OCI-LY1 (cell line): ENCODE measurements around the gene FEZ2.

Source experiments
- H2AFZ ChIP-seq: fragments of 200-600 bp; sonication (generic), shearing (Covaris generic); 2 replicates; pipeline ENCODE4 v1.6.0; 2014; ENCODE audit warnings: antibody characterized with exemption, mild to moderate bottlenecking, low read length
- H3F3A ChIP-seq: fragments of 200-600 bp; sonication (generic), shearing (Covaris generic); 2 replicates; pipeline ENCODE4 v1.6.0; 2014; ENCODE audit warnings: mild to moderate bottlenecking, antibody characterized with exemption, low read length, moderate library complexity; ENCODE audit not compliant: insufficient read depth
- H3K27ac ChIP-seq: fragments of 200-600 bp; sonication (generic); 2 replicates; pipeline ENCODE4 v1.5.1; 2014; ENCODE audit warnings: low read length, mixed run types, mild to moderate bottlenecking, low read depth; ENCODE audit not compliant: poor library complexity, severe bottlenecking
- H3K27me3 ChIP-seq: fragments of 200-600 bp; sonication (generic); 2 replicates; pipeline ENCODE4 v1.6.0; 2014; ENCODE audit warnings: antibody characterized with exemption, mild to moderate bottlenecking, low read length, moderate library complexity; ENCODE audit not compliant: insufficient read depth
- H3K36me3 ChIP-seq: fragments of 200-600 bp; sonication (generic); 2 replicates; pipeline ENCODE4 v1.6.1; 2014; ENCODE audit warnings: mild to moderate bottlenecking, antibody characterized with exemption, low read length, moderate library complexity, mixed read lengths; ENCODE audit not compliant: insufficient read depth
- H3K4me1 ChIP-seq: fragments of 200-600 bp; sonication (generic); 2 replicates; pipeline ENCODE4 v1.5.1; 2014; ENCODE audit warnings: mild to moderate bottlenecking, low read length, moderate library complexity; ENCODE audit not compliant: insufficient read depth, severe bottlenecking
- H3K4me2 ChIP-seq: fragments of 200-600 bp; sonication (generic), shearing (Covaris generic); 2 replicates; pipeline ENCODE4 v1.6.1; 2014; ENCODE audit warnings: low read length
- H3K4me3 ChIP-seq: fragments of 200-600 bp; sonication (generic); 2 replicates; pipeline ENCODE4 v1.5.1; 2014; ENCODE audit warnings: low read length, low read depth, mild to moderate bottlenecking, mixed read lengths; ENCODE audit not compliant: poor library complexity, severe bottlenecking
- H3K79me2 ChIP-seq: fragments of 200-600 bp; shearing (Covaris generic); 2 replicates; pipeline ENCODE4 v1.6.1; 2016; ENCODE audit warnings: mixed run types, low read length, mixed read lengths; ENCODE audit not compliant: insufficient read depth
- H3K9ac ChIP-seq: fragments of 200-600 bp; sonication (generic), shearing (Covaris generic); 2 replicates; pipeline ENCODE4 v1.6.1; 2014; ENCODE audit warnings: mild to moderate bottlenecking, low read length, mixed read lengths
- H3K9me2 ChIP-seq: fragments of 200-600 bp; sonication (generic), shearing (Covaris generic); 2 replicates; pipeline ENCODE4 v1.6.1; 2014; ENCODE audit warnings: low read depth, mild to moderate bottlenecking, low read length, mixed read lengths
- H3K9me3 ChIP-seq: fragments of 200-600 bp; shearing (Covaris generic); 2 replicates; pipeline ENCODE4 v1.6.1; 2014; ENCODE audit warnings: low read length, mixed read lengths
- H4K20me1 ChIP-seq: fragments of 200-600 bp; sonication (generic), shearing (Covaris generic); 2 replicates; pipeline ENCODE4 v1.6.0; 2016; ENCODE audit warnings: mild to moderate bottlenecking, low read length; ENCODE audit not compliant: insufficient read depth
- CTCF ChIP-seq: fragments of 200-600 bp; sonication (generic), shearing (Covaris generic); IDR thresholded peaks from 2 replicates; pipeline ENCODE4 v1.5.1; 2017; ENCODE audit warnings: mild to moderate bottlenecking, antibody characterized with exemption, low read length, moderate library complexity, mixed read lengths
- EZH2 ChIP-seq: fragments of 200-600 bp; sonication (generic), shearing (Covaris generic); IDR thresholded peaks from 2 replicates; pipeline ENCODE4 v1.8.0; 2017; ENCODE audit warnings: borderline replicate concordance, mixed run types, mild to moderate bottlenecking, antibody characterized with exemption, low read length, moderate library complexity, mixed read lengths

FEZ2 gene

GRCh38 chr2:36584148-36584794 is 13.7 kb downstream of the FEZ2 start:
- no peak overlapping the region for H3K9ac ChIP-seq
- H3K4me2 ChIP-seq: no peak overlapping the region
- no peaks in the 10 kb centered on the region for H3K4me1 ChIP-seq
- H3F3A ChIP-seq: no peaks in the 10 kb centered on the region
- H3K4me3 ChIP-seq: no peak overlapping the region
- H3K79me2 ChIP-seq: no peaks in the 10 kb centered on the region
- H3K9me2 ChIP-seq: no peaks in the 10 kb centered on the region
- no peaks in the 10 kb centered on the region for H4K20me1 ChIP-seq
- H3K27me3 ChIP-seq: no peaks in the 10 kb centered on the region
- no peak overlapping the region for H3K27ac ChIP-seq
- TF ChIP-seq EZH2: no peak
- H2AFZ ChIP-seq: no peak overlapping the region
- H3K36me3 ChIP-seq: peaks cover 76% of the 10 kb centered on the region
- no peaks in the 10 kb centered on the region for H3K9me3 ChIP-seq

DNA sequence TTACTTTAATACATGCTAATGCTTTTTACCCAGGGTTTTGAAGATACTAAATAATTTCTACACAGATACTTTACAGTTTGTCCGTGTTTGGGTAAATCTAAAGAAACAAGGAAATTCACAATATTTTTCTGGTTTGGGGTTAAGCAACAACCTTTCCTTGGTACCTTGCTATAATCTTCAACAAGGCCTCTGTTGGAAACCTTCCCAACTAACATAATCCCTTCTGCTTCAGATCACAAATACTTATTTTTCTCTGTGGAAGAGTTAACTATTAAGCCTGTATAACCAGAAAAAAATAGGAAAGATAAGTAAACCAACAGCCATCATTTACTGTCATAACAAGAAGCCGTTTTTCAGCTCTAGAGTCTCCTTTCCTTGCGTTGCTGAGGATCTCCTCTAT is 15.0 kb downstream of the FEZ2 start:
- H3K36me3 ChIP-seq: peaks cover 85% of the 10 kb centered on the region
- no peak overlapping the region for H3K27ac ChIP-seq
- no peak for TF ChIP-seq CTCF
- TF ChIP-seq EZH2: no peak

DNA sequence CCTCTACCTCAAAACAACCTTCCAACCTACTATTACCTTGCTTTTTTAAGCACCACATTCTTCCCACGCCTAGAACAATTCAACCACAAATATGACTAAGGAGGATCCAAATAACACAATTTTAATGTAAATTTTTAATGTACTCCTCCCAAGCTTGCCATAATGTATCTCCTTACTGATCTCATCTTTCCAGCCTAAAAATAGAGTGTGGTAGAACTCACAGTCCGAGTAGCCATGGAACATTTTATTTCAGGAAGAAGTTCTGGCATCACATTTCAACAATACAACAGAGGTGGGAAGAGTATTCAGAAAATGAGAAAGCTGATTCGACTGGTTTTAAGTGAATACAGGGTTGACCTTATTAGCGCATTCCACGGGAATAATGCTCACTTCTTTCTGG is 15.4 kb downstream of the FEZ2 start:
- Histone ChIP-seq H3F3A (no peaks in the 10 kb centered on the region), H3K4me1 (no peaks in the 10 kb centered on the region), H3K9ac (no peak overlapping the region), H4K20me1 (no peaks in the 10 kb centered on the region), H3K27ac (no peak overlapping the region), H3K79me2 (no peaks in the 10 kb centered on the region), H2AFZ (no peak overlapping the region), H3K4me2 (no peak overlapping the region), H3K36me3 (peaks cover 86% of the 10 kb centered on the region), H3K9me2 (no peaks in the 10 kb centered on the region), H3K27me3 (no peaks in the 10 kb centered on the region), H3K4me3 (no peak overlapping the region), H3K9me3 (no peaks in the 10 kb centered on the region)
- TF ChIP-seq EZH2 (no peak), CTCF (no peak)

More for the DNA sequence above, 15.0 kb downstream of the FEZ2 start:
- Histone ChIP-seq H3K27me3 (no peaks in the 10 kb centered on the region), H3K4me2 (no peak overlapping the region), H3K79me2 (no peaks in the 10 kb centered on the region), H3K9me3 (no peaks in the 10 kb centered on the region), H3K4me3 (no peak overlapping the region), H3K4me1 (no peaks in the 10 kb centered on the region), H2AFZ (no peak overlapping the region), H3F3A (no peaks in the 10 kb centered on the region), H3K9me2 (no peaks in the 10 kb centered on the region), H4K20me1 (no peaks in the 10 kb centered on the region), H3K9ac (no peak overlapping the region)

DNA sequence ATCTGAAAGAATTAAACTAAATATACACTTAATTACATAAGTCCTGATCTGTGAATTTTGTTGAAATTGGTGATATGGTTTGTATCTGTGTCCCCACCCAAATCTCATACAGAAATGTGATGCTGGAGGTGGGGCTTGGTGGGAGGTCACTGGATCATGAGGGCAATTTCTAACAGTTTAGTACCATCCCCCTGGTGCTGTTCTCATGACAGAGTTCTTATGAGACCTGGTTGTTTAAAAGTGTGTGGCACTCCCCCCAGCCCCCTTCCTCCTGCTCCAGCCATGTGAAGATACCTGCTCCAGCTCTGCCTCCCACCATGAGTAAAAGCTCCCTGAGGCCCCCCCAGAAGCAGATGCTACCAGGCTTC is 18.7 kb downstream of the FEZ2 start:
- TF ChIP-seq CTCF: no peak
- TF ChIP-seq EZH2: no peak
- H3K9me2 ChIP-seq: no peaks in the 10 kb centered on the region
- no peak overlapping the region for H3K4me3 ChIP-seq
- H3K36me3 ChIP-seq: peaks cover 84% of the 10 kb centered on the region
- H3K9ac ChIP-seq: no peak overlapping the region
- H3K4me1 ChIP-seq: no peaks in the 10 kb centered on the region
- no peak overlapping the region for H3K4me2 ChIP-seq
- H3K9me3 ChIP-seq: no peaks in the 10 kb centered on the region
- no peaks in the 10 kb centered on the region for H3F3A ChIP-seq
- no peaks in the 10 kb centered on the region for H4K20me1 ChIP-seq
- no peaks in the 10 kb centered on the region for H3K27me3 ChIP-seq
- no peak overlapping the region for H3K27ac ChIP-seq
- H2AFZ ChIP-seq: no peak overlapping the region
- no peaks in the 10 kb centered on the region for H3K79me2 ChIP-seq
